ENCODE data around the gene FBF1.

- TF ChIP-seq EZH2 (IDR thresholded peaks at IDR 0.05; ENCODE audit: low read length): no peak
- peak in 1 of 3 experiments; percentile 21 for TF ChIP-seq CTCF (optimal IDR thresholded peaks at IDR 0.05 in 1 of 3, IDR thresholded peaks at IDR 0.05 in 1 of 3, conservative IDR thresholded peaks at IDR 0.05 in 1 of 3; ENCODE audit: extremely low read depth in 1 of 3, insufficient read depth in 2 of 3, low read length in 3 of 3)
These were observed 63.7 kb downstream of the FBF1 start for GRCh38 chr17:75876938-75877751.

Data from keratinocyte (primary cell).